OCI-LY1 (cell line): ENCODE data around the gene NPSR1.

ENCODE experiments used
- H2AFZ ChIP-seq: fragments of 200-600 bp; sonication (generic), shearing (Covaris generic); 2 replicates; pipeline ENCODE4 v1.6.0; 2014; ENCODE audit warnings: antibody characterized with exemption, mild to moderate bottlenecking, low read length
- H3F3A ChIP-seq: fragments of 200-600 bp; sonication (generic), shearing (Covaris generic); 2 replicates; pipeline ENCODE4 v1.6.0; 2014; ENCODE audit warnings: mild to moderate bottlenecking, antibody characterized with exemption, low read length, moderate library complexity; ENCODE audit not compliant: insufficient read depth
- H3K27ac ChIP-seq: fragments of 200-600 bp; sonication (generic); 2 replicates; pipeline ENCODE4 v1.5.1; 2014; ENCODE audit warnings: low read length, mixed run types, mild to moderate bottlenecking, low read depth; ENCODE audit not compliant: poor library complexity, severe bottlenecking
- H3K27me3 ChIP-seq: fragments of 200-600 bp; sonication (generic); 2 replicates; pipeline ENCODE4 v1.6.0; 2014; ENCODE audit warnings: antibody characterized with exemption, mild to moderate bottlenecking, low read length, moderate library complexity; ENCODE audit not compliant: insufficient read depth
- H3K36me3 ChIP-seq: fragments of 200-600 bp; sonication (generic); 2 replicates; pipeline ENCODE4 v1.6.1; 2014; ENCODE audit warnings: mild to moderate bottlenecking, antibody characterized with exemption, low read length, moderate library complexity, mixed read lengths; ENCODE audit not compliant: insufficient read depth
- H3K4me1 ChIP-seq: fragments of 200-600 bp; sonication (generic); 2 replicates; pipeline ENCODE4 v1.5.1; 2014; ENCODE audit warnings: mild to moderate bottlenecking, low read length, moderate library complexity; ENCODE audit not compliant: insufficient read depth, severe bottlenecking
- H3K4me2 ChIP-seq: fragments of 200-600 bp; sonication (generic), shearing (Covaris generic); 2 replicates; pipeline ENCODE4 v1.6.1; 2014; ENCODE audit warnings: low read length
- H3K4me3 ChIP-seq: fragments of 200-600 bp; sonication (generic); 2 replicates; pipeline ENCODE4 v1.5.1; 2014; ENCODE audit warnings: low read length, low read depth, mild to moderate bottlenecking, mixed read lengths; ENCODE audit not compliant: poor library complexity, severe bottlenecking
- H3K79me2 ChIP-seq: fragments of 200-600 bp; shearing (Covaris generic); 2 replicates; pipeline ENCODE4 v1.6.1; 2016; ENCODE audit warnings: mixed run types, low read length, mixed read lengths; ENCODE audit not compliant: insufficient read depth
- H3K9ac ChIP-seq: fragments of 200-600 bp; sonication (generic), shearing (Covaris generic); 2 replicates; pipeline ENCODE4 v1.6.1; 2014; ENCODE audit warnings: mild to moderate bottlenecking, low read length, mixed read lengths
- H3K9me2 ChIP-seq: fragments of 200-600 bp; sonication (generic), shearing (Covaris generic); 2 replicates; pipeline ENCODE4 v1.6.1; 2014; ENCODE audit warnings: low read depth, mild to moderate bottlenecking, low read length, mixed read lengths
- H3K9me3 ChIP-seq: fragments of 200-600 bp; shearing (Covaris generic); 2 replicates; pipeline ENCODE4 v1.6.1; 2014; ENCODE audit warnings: low read length, mixed read lengths
- H4K20me1 ChIP-seq: fragments of 200-600 bp; sonication (generic), shearing (Covaris generic); 2 replicates; pipeline ENCODE4 v1.6.0; 2016; ENCODE audit warnings: mild to moderate bottlenecking, low read length; ENCODE audit not compliant: insufficient read depth
- EZH2 ChIP-seq: fragments of 200-600 bp; sonication (generic), shearing (Covaris generic); IDR thresholded peaks from 2 replicates; pipeline ENCODE4 v1.8.0; 2017; ENCODE audit warnings: borderline replicate concordance, mixed run types, mild to moderate bottlenecking, antibody characterized with exemption, low read length, moderate library complexity, mixed read lengths
- TF ChIP-seq, protein P1 (sequence below): fragments of 200-600 bp; sonication (generic), shearing (Covaris generic); IDR thresholded peaks from 2 replicates; pipeline ENCODE4 v1.5.1; 2017; ENCODE audit warnings: mild to moderate bottlenecking, antibody characterized with exemption, low read length, moderate library complexity, mixed read lengths

Gene NPSR1

GRCh38 chr7:34677491-34677890 is 19.5 kb downstream of the NPSR1 start:
- Histone ChIP-seq H3K27me3 (no peaks in the 10 kb centered on the region), H3K9ac (no peak overlapping the region), H3K27ac (no peak overlapping the region), H3K9me3 (no peaks in the 10 kb centered on the region), H3K79me2 (no peaks in the 10 kb centered on the region), H4K20me1 (no peaks in the 10 kb centered on the region), H3K9me2 (no peaks in the 10 kb centered on the region), H3K4me1 (no peaks in the 10 kb centered on the region), H3F3A (no peaks in the 10 kb centered on the region), H3K4me3 (no peak overlapping the region), H3K36me3 (no peaks in the 10 kb centered on the region), H2AFZ (no peak overlapping the region), H3K4me2 (no peak overlapping the region)
- TF ChIP-seq EZH2: no peak
- TF ChIP-seq, protein P1, sequence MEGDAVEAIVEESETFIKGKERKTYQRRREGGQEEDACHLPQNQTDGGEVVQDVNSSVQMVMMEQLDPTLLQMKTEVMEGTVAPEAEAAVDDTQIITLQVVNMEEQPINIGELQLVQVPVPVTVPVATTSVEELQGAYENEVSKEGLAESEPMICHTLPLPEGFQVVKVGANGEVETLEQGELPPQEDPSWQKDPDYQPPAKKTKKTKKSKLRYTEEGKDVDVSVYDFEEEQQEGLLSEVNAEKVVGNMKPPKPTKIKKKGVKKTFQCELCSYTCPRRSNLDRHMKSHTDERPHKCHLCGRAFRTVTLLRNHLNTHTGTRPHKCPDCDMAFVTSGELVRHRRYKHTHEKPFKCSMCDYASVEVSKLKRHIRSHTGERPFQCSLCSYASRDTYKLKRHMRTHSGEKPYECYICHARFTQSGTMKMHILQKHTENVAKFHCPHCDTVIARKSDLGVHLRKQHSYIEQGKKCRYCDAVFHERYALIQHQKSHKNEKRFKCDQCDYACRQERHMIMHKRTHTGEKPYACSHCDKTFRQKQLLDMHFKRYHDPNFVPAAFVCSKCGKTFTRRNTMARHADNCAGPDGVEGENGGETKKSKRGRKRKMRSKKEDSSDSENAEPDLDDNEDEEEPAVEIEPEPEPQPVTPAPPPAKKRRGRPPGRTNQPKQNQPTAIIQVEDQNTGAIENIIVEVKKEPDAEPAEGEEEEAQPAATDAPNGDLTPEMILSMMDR: no peak

DNA sequence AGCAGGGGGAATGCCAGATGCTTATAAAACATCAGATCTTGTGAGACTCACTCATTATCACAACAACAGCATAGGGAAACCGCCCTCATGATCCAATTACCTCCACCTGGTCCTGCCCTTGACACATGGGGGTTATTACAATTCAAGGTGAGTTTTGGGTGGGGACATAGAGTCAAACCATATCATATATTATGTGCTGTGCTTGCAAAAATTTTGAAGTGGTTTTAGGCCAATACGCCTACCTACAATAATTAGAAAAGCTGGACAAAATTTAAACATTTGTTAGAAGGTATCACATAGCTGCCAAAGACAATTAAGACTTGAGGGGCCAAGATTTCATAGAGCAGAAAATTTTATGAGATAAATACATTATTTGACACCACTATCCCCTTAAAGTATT is 29.5 kb downstream of the NPSR1 start:
- H3K9ac ChIP-seq: no peak overlapping the region
- H4K20me1 ChIP-seq: no peaks in the 10 kb centered on the region
- H3K27ac ChIP-seq: no peak overlapping the region
- H3K4me3 ChIP-seq: no peak overlapping the region
- H3K36me3 ChIP-seq: no peaks in the 10 kb centered on the region
- no peaks in the 10 kb centered on the region for H3K79me2 ChIP-seq
- TF ChIP-seq, protein P1: no peak
- TF ChIP-seq EZH2: no peak
- H3K27me3 ChIP-seq: no peaks in the 10 kb centered on the region
- H3K9me2 ChIP-seq: no peaks in the 10 kb centered on the region
- no peaks in the 10 kb centered on the region for H3K4me1 ChIP-seq
- H2AFZ ChIP-seq: no peak overlapping the region
- H3K9me3 ChIP-seq: no peaks in the 10 kb centered on the region
- no peaks in the 10 kb centered on the region for H3F3A ChIP-seq
- H3K4me2 ChIP-seq: no peak overlapping the region

- TF ChIP-seq, protein P1: no peak
- TF ChIP-seq EZH2: no peak
- Histone ChIP-seq H3K4me3 (no peak overlapping the region), H3K36me3 (no peaks in the 10 kb centered on the region), H3F3A (0 out of 2 replicates have a peak, but pooled peaks cover 5% of the 10 kb centered on the region), H3K4me2 (no peak overlapping the region), H2AFZ (no peak overlapping the region), H3K9ac (no peak overlapping the region), H3K79me2 (no peaks in the 10 kb centered on the region), H4K20me1 (no peaks in the 10 kb centered on the region), H3K27ac (no peak overlapping the region), H3K27me3 (no peaks in the 10 kb centered on the region), H3K9me3 (0 out of 2 replicates have a peak, but pooled peaks cover 13% of the 10 kb centered on the region), H3K4me1 (no peaks in the 10 kb centered on the region), H3K9me2 (no peaks in the 10 kb centered on the region)
Measured at GRCh38 chr7:34696415-34696814, 38.4 kb downstream of the NPSR1 start.
